Stimulated activated CD8-positive, alpha-beta memory T cell treated with anti-CD3 and anti-CD28 coated beads, Interleukin-15, amount 100 ng/mL, for 1 hour (primary cell): ENCODE data around the gene SLC12A2.

Experiments used
- DNase-seq: peaks from one replicate; pipeline ENCODE4 v3.0.0-alpha.2; 2020; ENCODE audit warnings: low read depth

The SLC12A2 gene

DNA sequence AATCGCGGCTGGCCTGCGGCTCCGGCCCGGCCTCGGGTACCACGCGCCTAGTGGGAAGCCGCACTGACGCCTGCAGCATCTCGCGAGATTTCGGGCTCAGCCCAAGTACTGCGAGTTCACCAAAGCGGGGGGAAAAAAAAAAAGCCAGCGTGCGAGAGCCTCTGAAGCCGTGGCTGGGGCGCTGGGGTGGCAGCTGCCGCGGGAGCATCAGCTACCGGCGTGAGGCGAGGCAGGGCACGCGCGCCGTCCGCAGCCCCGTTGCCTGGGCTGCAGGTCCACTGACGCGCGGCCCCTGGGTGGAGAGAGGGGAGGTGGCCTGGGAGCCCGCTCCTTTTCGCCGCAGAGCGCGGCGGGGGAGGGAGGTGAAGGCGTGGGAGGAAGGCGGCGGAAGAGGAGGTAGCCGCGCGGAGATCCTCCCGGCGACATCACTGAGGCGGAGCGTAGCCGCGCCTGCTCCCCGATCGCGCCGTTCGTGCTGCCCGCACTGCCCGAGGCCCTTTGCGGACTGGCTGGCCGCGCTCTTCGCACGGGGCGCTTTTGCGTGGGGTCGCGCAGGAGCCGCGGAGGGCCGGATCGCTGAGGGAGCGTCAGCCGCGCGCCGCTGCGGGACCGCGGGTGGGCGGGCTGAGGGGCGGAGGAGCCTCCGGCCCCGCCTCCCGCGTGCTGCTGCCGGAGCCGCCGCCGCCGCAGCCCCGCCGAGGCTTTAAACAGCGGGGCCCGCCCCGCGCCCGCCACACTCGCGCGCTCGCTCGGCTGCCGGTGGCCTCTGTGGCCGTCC, at the start of gene SLC12A2:
TSS of gene SLC12A2 (plus strand) at position 734 of the 778 bp plus-strand sequence. CDS start 189 bp downstream, outside the sequence.
- peak; percentile 71 for DNase-seq

- no peak for DNase-seq
These were observed 47.9 kb upstream of the SLC12A2 start for GRCh38 chr5:128035689-128036088.

DNA sequence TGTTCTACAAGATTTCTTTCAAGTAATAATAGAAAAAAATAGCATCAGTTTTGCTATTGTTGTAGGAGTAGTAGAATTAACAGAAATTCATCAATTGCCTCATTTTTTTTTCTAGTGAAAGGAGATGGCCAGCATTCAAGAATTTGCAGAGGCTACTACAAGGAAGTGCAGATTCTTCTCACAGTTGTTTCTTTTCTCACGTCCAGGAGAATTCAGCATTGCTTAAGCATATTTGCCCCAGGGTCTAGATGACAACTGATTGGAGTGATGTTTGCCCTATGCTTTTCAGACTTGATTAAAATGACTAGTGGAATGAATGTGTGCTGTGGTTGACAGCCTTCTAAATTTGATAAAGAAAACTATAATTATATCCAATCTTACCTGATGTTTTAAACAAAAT, 46.6 kb upstream of the SLC12A2 start:
- no peak for DNase-seq

DNA sequence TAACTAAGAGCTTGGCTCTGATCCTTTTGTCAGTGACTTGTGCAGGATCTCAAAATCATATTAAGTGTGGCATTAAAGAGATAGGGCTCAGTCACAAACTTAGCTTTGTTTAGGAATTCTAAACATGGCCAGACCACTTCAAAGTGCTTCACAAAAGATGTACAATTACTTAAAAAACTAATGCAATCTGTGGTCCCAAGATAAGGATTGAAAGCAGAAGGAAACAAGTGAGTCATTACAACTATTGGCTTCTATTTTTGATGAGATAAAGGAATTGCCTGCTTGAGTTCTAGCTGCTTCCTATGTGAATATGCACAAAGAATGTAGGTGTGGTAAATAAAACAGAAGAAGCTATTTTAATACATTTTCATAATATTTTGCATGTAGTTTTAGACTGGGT, 44.9 kb upstream of the SLC12A2 start:
- no peak for DNase-seq

DNA sequence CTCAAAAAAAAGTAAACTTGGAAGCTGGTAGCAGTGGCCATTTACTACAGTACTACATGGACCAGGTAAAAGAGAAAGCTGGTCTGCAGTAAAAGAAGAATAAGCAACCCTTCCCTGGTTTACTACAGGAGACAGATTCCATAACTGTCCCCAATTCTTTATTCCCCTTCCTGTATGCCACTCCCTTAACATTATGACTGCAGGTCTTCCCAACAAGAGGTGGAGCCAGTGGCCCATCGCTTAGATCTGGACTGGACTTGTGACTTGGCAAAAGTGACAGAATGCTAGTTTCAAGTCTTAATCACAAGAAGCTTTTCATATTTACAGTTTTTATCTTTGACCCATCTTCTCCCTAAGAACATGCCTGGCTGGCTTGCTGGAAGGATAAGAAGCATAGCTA, 42.6 kb upstream of the SLC12A2 start:
- no peak for DNase-seq

- no peak for DNase-seq
These were observed 30.8 kb upstream of the SLC12A2 start for GRCh38 chr5:128052780-128053179.

GRCh38 chr5:128053291-128053954, 30.1 kb upstream of the SLC12A2 start:
- no peak for DNase-seq

DNA sequence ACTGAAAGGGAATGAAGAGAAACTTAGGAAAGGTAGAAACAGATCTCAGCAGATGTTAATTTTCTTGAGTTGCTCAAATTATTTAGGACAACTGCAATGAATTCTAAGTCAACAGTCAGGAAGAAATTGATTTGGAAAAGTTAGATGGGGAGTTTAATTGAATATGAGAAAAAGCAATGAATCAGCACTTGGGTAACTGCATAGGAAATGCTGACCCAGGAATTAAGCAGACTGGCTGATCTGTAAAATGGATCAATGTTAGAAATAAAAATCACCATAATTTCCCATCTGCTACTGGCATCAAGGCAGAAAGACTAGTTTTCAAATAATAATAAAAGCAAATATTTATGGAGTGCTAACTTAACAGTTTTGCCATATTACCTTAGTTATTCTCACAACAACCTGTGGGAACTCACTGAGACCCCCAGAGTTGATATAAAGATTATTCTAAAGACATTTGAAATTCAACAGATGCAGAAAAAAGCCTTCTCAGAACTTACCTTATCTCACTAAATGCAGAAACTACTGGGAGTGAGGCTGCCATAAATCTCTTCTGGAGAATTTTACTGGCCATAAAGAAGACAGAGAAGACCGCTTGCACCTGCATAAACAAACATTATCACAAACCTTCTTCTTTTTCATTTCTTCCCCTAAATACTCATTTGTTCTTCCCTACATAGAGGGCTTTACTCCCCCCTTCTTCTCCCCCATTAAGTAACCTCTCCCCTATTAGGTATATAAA, 22.8 kb upstream of the SLC12A2 start:
- no peak for DNase-seq

DNA sequence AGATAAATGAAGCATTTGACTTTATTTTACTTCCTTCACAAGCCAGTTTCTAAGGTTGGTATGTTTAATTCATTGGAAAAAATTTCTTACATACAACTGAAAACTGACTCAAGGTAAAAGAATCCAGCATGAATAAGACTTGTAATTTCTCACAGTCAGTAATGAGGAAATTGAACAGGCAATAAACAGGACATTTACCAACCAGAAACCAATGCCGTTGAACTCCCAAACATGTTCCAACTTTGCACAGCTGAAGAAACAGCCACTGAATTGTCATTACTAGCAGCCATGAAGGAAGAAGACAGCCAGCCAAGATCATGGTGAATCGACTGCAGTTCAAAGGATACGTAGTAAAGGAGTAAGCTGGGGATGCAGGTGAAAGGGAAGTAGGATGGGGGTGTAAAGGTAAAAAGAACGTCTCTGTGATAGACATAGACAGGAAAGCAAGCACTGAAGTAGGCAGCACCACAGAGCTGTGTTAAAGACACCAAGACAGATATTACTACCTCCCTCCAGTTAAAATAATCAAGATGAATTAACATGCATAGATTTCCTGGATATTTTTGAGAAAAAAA, 21.3 kb upstream of the SLC12A2 start:
- DNase-seq = no peak

GRCh38 chr5:128074171-128074570, 9.4 kb upstream of the SLC12A2 start:
- no peak for DNase-seq

DNA sequence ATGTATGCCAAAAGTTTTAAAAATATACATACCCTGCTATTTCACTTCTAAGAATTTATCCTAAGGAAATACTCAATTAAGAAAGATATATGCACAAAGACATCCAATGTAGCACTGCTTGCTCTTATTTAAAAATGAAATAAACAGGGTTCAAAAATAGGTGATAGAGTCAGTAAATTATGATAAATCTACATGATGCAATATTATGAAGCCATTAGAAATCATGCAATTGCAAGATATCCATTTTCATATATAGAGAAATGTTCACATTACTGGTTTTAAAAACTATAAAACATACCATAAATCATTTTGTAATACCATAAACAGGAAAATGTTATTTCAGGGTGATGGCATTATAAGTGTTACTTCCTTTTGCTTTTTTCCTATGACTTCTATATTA, 8.6 kb upstream of the SLC12A2 start:
- no peak for DNase-seq

- DNase-seq = no peak
These were observed 6.0 kb upstream of the SLC12A2 start for GRCh38 chr5:128077526-128077925.

DNA sequence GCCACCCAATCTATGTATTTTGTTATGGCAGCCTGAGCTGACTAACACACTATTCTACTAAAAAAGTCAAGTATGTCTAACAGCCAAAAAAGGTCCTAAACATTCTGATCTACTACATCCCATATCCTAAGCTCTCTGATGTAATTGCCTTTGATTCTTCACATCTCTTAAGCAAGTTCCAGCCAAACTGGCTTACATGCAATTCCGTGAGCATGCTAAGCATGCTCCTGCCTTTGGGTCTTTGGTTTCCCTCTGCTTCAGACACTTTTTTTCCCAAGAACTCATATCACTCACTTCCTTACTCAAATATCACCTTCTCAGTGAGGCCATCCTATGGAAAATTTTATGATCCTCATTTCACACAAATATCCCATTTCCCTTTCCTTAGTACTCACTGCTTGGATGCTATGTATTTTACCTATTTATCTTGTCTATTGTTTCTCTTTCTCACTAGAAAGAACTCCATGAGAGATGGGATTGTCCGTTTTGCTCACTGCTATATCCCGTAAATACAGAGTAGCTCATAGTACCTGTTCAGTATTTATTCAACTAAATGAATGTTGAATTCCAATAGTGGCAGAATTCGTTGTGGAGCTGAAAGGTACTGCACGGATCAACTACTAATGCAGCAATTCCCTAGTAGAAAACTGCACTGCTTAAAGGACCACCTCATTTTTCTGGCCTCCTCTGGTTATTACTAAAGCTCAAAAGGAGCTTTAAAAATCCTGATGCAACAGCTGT, 2.3 kb upstream of the SLC12A2 start:
- DNase-seq = no peak

- no peak for DNase-seq
These were observed 974 bp upstream of the SLC12A2 start for GRCh38 chr5:128082551-128083032.

DNA sequence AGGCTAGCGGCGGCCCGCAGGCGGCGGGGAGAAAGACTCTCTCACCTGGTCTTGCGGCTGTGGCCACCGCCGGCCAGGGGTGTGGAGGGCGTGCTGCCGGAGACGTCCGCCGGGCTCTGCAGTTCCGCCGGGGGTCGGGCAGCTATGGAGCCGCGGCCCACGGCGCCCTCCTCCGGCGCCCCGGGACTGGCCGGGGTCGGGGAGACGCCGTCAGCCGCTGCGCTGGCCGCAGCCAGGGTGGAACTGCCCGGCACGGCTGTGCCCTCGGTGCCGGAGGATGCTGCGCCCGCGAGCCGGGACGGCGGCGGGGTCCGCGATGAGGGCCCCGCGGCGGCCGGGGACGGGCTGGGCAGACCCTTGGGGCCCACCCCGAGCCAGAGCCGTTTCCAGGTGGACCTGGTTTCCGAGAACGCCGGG, 253 bp downstream of the SLC12A2 start:
- DNase-seq = no peak

- peak; percentile 9 for DNase-seq
These were observed 932 bp downstream of the SLC12A2 start for GRCh38 chr5:128084228-128085167.

DNA sequence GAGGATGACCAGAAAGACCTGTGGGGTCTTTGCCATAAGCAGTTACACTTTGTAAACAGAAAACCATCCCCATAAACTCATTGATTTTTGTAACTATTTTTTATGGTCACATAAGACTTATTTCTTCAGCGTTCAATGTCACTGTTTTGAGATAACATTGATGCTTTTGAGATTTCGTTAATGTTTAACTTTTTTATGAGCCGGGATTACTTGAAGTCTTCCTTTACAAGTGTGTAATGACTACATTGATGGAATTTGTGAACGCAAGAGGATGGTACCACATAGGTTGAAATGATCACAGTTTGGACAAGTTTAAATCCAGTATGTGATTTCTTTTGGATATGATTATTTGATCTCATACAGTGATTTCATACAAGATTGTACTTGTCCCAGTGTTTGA, 1.8 kb downstream of the SLC12A2 start:
- DNase-seq = no peak

- no peak for DNase-seq
These were observed 8.0 kb downstream of the SLC12A2 start for GRCh38 chr5:128091579-128091978.

- DNase-seq = no peak
These were observed 8.6 kb downstream of the SLC12A2 start for GRCh38 chr5:128092144-128092543.

DNA sequence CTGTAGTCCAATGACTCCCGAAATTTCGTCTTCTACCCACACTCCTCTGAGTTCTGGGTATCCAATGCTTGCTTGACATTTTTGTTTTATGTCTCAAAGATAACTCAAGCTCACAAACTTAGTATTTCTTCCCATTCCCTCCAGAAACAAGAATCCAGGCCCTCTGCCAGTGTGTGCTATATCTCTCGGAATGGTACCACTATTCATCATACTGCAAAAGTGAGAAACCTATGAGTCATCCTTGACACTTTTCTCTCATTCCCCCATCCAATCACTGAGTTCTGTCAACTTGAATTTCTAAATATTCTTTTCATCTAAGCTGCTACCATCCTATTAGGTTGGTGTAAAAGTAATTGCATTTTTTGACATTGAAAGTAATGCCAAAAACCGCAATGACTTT, 9.8 kb downstream of the SLC12A2 start:
- DNase-seq = no peak

DNA sequence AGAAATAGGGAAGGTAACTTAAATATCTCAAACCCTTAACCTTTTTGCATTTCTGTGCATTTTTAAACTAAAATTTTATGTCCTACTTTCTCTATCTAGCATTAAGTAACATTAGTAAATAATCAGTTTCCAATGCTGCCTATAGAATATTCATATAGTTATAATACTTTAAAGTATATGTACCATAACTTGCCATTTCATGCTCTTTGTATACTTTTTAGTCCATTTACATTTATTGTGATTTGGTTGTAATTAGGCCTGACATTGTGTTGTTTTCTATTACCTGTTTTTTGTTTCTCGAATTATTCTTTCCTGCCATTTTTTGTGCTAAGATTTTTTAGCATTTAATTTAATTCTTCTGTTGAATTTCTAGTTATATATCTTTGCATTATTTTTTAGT, 13.7 kb downstream of the SLC12A2 start:
- DNase-seq = no peak
